HEK293 (cell line): ENCODE measurements around the gene ATE1.

Source experiments
- CTCF ChIA-PET: fragments of 350-600 bp; formaldehyde crosslinking; extraction: SDS; loops from one replicate; lab custom pipeline; 2021; ENCODE audit warnings: antibody characterized with exemption; lab: Yijun Ruan, JAX
- POLR2A ChIA-PET: fragments of 300-600 bp; formaldehyde crosslinking; extraction: SDS; loops from one replicate; lab custom pipeline; 2020; ENCODE audit warnings: antibody characterized with exemption, inconsistent platforms; lab: Yijun Ruan, JAX
- H3K27ac ChIP-seq: fragments of 200-500 bp; sonication (Bioruptor generic); 2 replicates; pipeline ENCODE4 v1.5.1; 2014; ENCODE audit warnings: low read depth, low read length, control low read depth, inconsistent platforms; ENCODE audit errors: extremely low read depth
- H3K36me3 ChIP-seq, 2 experiments: fragments of 200-500 bp in 1 of 2; sonication (Bioruptor generic) in 1 of 2; 1 replicate in 1 of 2; 2 replicates in 1 of 2; pipeline ENCODE4 v1.5.1; 2014 to 2017; ENCODE audit warnings: inconsistent platforms in 2 of 2, low read length in 2 of 2; ENCODE audit not compliant: control insufficient read depth in 2 of 2, insufficient read depth in 1 of 2
- H3K4me1 ChIP-seq: fragments of 200-500 bp; sonication (Bioruptor generic); 2 replicates; pipeline ENCODE4 v1.5.1; 2014; ENCODE audit warnings: mild to moderate bottlenecking, low read length, inconsistent platforms; ENCODE audit not compliant: control insufficient read depth, insufficient read depth
- H3K4me3 ChIP-seq: 2 replicates; pipeline ENCODE4 v1.5.1; 2011; ENCODE audit warnings: low read depth, mild to moderate bottlenecking, control low read depth, low read length, moderate library complexity
- H3K9me3 ChIP-seq: fragments of 200-500 bp; sonication (Bioruptor generic); 2 replicates; pipeline ENCODE4 v1.5.1; 2014; ENCODE audit warnings: low read depth, low read length, inconsistent platforms; ENCODE audit not compliant: control insufficient read depth, insufficient read depth
- GLI4 ChIP-seq: fragments of 450-650 bp; formaldehyde crosslinking; IDR thresholded peaks from 2 replicates; pipeline ENCODE4 v1.5.1; 2016; ENCODE audit warnings: missing biosample characterization, missing genetic modification characterization
- OVOL3 ChIP-seq: fragments of 450-650 bp; formaldehyde crosslinking; IDR thresholded peaks from 2 replicates; pipeline ENCODE4 v1.5.1; 2016; ENCODE audit warnings: missing biosample characterization, missing genetic modification characterization
- PRDM2 ChIP-seq: fragments of 450-650 bp; formaldehyde crosslinking; IDR thresholded peaks from 2 replicates; pipeline ENCODE4 v1.5.1; 2016; ENCODE audit warnings: missing biosample characterization, missing genetic modification characterization, borderline replicate concordance
- RBAK ChIP-seq: fragments of 450-650 bp; formaldehyde crosslinking; IDR thresholded peaks from 2 replicates; pipeline ENCODE4 v1.5.1; 2016; ENCODE audit warnings: missing biosample characterization, missing genetic modification characterization
- ZBTB48 ChIP-seq: fragments of 450-650 bp; formaldehyde crosslinking; IDR thresholded peaks from 2 replicates; pipeline ENCODE4 v1.5.1; 2016; ENCODE audit warnings: missing biosample characterization, missing genetic modification characterization
- ZEB2 ChIP-seq: fragments of 450-650 bp; formaldehyde crosslinking; IDR thresholded peaks from 2 replicates; pipeline ENCODE4 v1.5.1; 2016; ENCODE audit warnings: missing biosample characterization, missing genetic modification characterization
- ZNF214 ChIP-seq: fragments of 450-650 bp; formaldehyde crosslinking; IDR thresholded peaks from 2 replicates; pipeline ENCODE4 v1.5.1; 2017; ENCODE audit warnings: missing biosample characterization, mild to moderate bottlenecking, missing genetic modification characterization, borderline replicate concordance
- ZNF221 ChIP-seq: fragments of 450-650 bp; formaldehyde crosslinking; IDR thresholded peaks from 2 replicates; pipeline ENCODE4 v1.5.1; 2017; ENCODE audit warnings: missing biosample characterization, missing genetic modification characterization, borderline replicate concordance
- ZNF549 ChIP-seq: fragments of 450-650 bp; IDR thresholded peaks from 2 replicates; pipeline ENCODE4 v1.5.1; 2018; ENCODE audit warnings: missing biosample characterization, missing genetic modification characterization, mild to moderate bottlenecking, inconsistent platforms, moderate library complexity
- ZNF658 ChIP-seq: fragments of 450-650 bp; formaldehyde crosslinking; IDR thresholded peaks from 2 replicates; pipeline ENCODE4; 2016; ENCODE audit warnings: missing biosample characterization, missing genetic modification characterization
- ZNF660 ChIP-seq: fragments of 450-650 bp; IDR thresholded peaks from 2 replicates; pipeline ENCODE4 v1.5.1; 2018; ENCODE audit warnings: missing biosample characterization, mild to moderate bottlenecking, missing genetic modification characterization
- ZNF707 ChIP-seq: fragments of 450-650 bp; formaldehyde crosslinking; IDR thresholded peaks from 2 replicates; pipeline ENCODE4 v1.5.1; 2016; ENCODE audit warnings: missing biosample characterization, missing genetic modification characterization
- ZNF777 ChIP-seq: fragments of 450-650 bp; formaldehyde crosslinking; IDR thresholded peaks from 2 replicates; pipeline ENCODE4 v1.5.1; 2017; ENCODE audit warnings: missing biosample characterization, missing genetic modification characterization, borderline replicate concordance
- ZSCAN18 ChIP-seq: fragments of 450-650 bp; formaldehyde crosslinking; IDR thresholded peaks from 2 replicates; pipeline ENCODE4 v1.5.1; 2016; ENCODE audit warnings: missing biosample characterization, missing genetic modification characterization
- ZSCAN4 ChIP-seq: fragments of 450-650 bp; formaldehyde crosslinking; IDR thresholded peaks from 2 replicates; pipeline ENCODE4 v1.5.1; 2017; ENCODE audit warnings: missing biosample characterization, missing genetic modification characterization
- TF ChIP-seq, protein P1 (sequence below): fragments of 450-650 bp; formaldehyde crosslinking; IDR thresholded peaks from 2 replicates; pipeline ENCODE4 v1.5.1; 2016; ENCODE audit warnings: missing biosample characterization, missing genetic modification characterization
- TF ChIP-seq, protein P2 (sequence below): fragments of 450-650 bp; formaldehyde crosslinking; IDR thresholded peaks from 2 replicates; pipeline ENCODE4 v1.5.1; 2016; ENCODE audit warnings: missing biosample characterization, missing genetic modification characterization

Gene ATE1

GRCh38 chr10:121800146-121800545 is 127.7 kb downstream of the ATE1 start:
- Histone ChIP-seq H3K4me1 (peaks cover 32% of the 10 kb centered on the region), H3K36me3 (no peaks in the 10 kb centered on the region), H3K9me3 (no peaks in the 10 kb centered on the region), H3K4me3 (no peak overlapping the region), H3K27ac (no peak overlapping the region)
- ChIA-PET CTCF (no interaction called here), POLR2A (no interaction called here)
- TF ChIP-seq, protein P1, sequence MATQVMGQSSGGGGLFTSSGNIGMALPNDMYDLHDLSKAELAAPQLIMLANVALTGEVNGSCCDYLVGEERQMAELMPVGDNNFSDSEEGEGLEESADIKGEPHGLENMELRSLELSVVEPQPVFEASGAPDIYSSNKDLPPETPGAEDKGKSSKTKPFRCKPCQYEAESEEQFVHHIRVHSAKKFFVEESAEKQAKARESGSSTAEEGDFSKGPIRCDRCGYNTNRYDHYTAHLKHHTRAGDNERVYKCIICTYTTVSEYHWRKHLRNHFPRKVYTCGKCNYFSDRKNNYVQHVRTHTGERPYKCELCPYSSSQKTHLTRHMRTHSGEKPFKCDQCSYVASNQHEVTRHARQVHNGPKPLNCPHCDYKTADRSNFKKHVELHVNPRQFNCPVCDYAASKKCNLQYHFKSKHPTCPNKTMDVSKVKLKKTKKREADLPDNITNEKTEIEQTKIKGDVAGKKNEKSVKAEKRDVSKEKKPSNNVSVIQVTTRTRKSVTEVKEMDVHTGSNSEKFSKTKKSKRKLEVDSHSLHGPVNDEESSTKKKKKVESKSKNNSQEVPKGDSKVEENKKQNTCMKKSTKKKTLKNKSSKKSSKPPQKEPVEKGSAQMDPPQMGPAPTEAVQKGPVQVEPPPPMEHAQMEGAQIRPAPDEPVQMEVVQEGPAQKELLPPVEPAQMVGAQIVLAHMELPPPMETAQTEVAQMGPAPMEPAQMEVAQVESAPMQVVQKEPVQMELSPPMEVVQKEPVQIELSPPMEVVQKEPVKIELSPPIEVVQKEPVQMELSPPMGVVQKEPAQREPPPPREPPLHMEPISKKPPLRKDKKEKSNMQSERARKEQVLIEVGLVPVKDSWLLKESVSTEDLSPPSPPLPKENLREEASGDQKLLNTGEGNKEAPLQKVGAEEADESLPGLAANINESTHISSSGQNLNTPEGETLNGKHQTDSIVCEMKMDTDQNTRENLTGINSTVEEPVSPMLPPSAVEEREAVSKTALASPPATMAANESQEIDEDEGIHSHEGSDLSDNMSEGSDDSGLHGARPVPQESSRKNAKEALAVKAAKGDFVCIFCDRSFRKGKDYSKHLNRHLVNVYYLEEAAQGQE = no peak
- no peak for TF ChIP-seq ZNF549 (tag by site-specific recombination)
- no peak for TF ChIP-seq ZSCAN4 (tag by site-specific recombination)
- no peak for TF ChIP-seq OVOL3 (tag by site-specific recombination)
- no peak for TF ChIP-seq ZNF221 (tag by site-specific recombination)
- TF ChIP-seq ZNF214 (tag by site-specific recombination) = no peak

DNA sequence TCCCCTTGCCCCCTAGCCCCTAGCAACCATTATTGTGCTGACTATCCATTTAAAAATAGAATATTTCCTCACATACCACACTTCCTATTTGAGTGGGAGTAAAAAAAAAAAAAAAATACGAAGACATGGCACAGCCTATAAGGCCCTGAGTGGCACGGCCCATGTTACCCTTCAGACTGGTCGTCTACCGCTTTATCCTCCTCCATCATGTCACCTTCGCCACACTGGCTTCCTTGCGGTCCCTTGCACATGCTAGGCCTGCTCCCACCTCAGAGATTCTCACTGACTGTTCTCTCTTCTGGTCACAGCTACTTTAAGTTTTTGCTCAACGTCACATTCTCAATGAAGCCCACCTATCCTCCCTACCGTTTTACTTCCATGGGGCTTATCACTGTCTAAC is 130.3 kb downstream of the ATE1 start:
- Histone ChIP-seq H3K36me3 (no peaks in the 10 kb centered on the region), H3K27ac (no peak overlapping the region), H3K4me1 (peaks cover 21% of the 10 kb centered on the region), H3K4me3 (no peak overlapping the region), H3K9me3 (no peaks in the 10 kb centered on the region)
- ChIA-PET POLR2A (no interaction called here), CTCF (no interaction called here)
- TF ChIP-seq, protein P2, sequence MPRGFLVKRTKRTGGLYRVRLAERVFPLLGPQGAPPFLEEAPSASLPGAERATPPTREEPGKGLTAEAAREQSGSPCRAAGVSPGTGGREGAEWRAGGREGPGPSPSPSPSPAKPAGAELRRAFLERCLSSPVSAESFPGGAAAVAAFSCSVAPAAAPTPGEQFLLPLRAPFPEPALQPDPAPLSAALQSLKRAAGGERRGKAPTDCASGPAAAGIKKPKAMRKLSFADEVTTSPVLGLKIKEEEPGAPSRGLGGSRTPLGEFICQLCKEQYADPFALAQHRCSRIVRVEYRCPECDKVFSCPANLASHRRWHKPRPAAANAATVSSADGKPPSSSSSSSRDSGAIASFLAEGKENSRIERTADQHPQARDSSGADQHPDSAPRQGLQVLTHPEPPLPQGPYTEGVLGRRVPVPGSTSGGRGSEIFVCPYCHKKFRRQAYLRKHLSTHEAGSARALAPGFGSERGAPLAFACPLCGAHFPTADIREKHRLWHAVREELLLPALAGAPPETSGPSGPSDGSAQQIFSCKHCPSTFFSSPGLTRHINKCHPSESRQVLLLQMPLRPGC (tag by site-specific recombination) = no peak
- TF ChIP-seq PRDM2 (tag by site-specific recombination) (no peak), ZBTB48 (tag by site-specific recombination) (no peak), RBAK (tag by site-specific recombination) (no peak), GLI4 (tag by site-specific recombination) (no peak), ZNF707 (tag by site-specific recombination) (no peak), ZNF660 (tag by site-specific recombination) (no peak), ZNF777 (no peak), ZNF658 (tag by site-specific recombination) (no peak), ZSCAN18 (no peak), ZEB2 (tag by site-specific recombination) (no peak)
- TF ChIP-seq, protein P1 = no peak
